HG03354 (cell line): ENCODE data around the gene TSPAN13.

ENCODE experiments used
- ATAC-seq: cut with Tn5 transposase; IDR thresholded peaks from one replicate; pipeline ENCODE4 v1.9.1; 2021; ENCODE audit warnings: mild to moderate bottlenecking; ENCODE audit not compliant: unreplicated experiment, poor library complexity, severe bottlenecking

TSPAN13 gene

GRCh38 chr7:16753102-16753931 lies at the start of gene TSPAN13:
Gene TSPAN13 (plus strand): TSS chr7:16753755. CDS start chr7:16753968, 213 bp downstream.
- peak; percentile 67 for ATAC-seq

- ATAC-seq, result no peak
Measured at GRCh38 chr7:16708511-16708910, 45.0 kb upstream of the TSPAN13 start.

- no peak for ATAC-seq
Measured at GRCh38 chr7:16708980-16709379, 44.6 kb upstream of the TSPAN13 start.

GRCh38 chr7:16710651-16711050 lies 42.9 kb upstream of the TSPAN13 start:
- ATAC-seq, result no peak

- no peak for ATAC-seq
Measured at GRCh38 chr7:16711730-16712129, 41.8 kb upstream of the TSPAN13 start.

GRCh38 chr7:16712916-16713315 lies 40.6 kb upstream of the TSPAN13 start:
- no peak for ATAC-seq

- ATAC-seq, result no peak
Measured at GRCh38 chr7:16715928-16716327, 37.6 kb upstream of the TSPAN13 start.

- no peak for ATAC-seq
Measured at GRCh38 chr7:16718111-16718656, 35.4 kb upstream of the TSPAN13 start.

- no peak for ATAC-seq
Measured at GRCh38 chr7:16719699-16720098, 33.9 kb upstream of the TSPAN13 start.

GRCh38 chr7:16721541-16721940 lies 32.0 kb upstream of the TSPAN13 start:
- ATAC-seq, result no peak

- no peak for ATAC-seq
Measured at GRCh38 chr7:16724344-16724743, 29.2 kb upstream of the TSPAN13 start.

GRCh38 chr7:16726189-16726588 lies 27.4 kb upstream of the TSPAN13 start:
- ATAC-seq, result no peak

GRCh38 chr7:16727736-16728135 lies 25.8 kb upstream of the TSPAN13 start:
- no peak for ATAC-seq

GRCh38 chr7:16728811-16729210 lies 24.7 kb upstream of the TSPAN13 start:
- no peak for ATAC-seq

- ATAC-seq, result no peak
Measured at GRCh38 chr7:16729541-16729940, 24.0 kb upstream of the TSPAN13 start.

GRCh38 chr7:16730937-16731336 lies 22.6 kb upstream of the TSPAN13 start:
- no peak for ATAC-seq

- ATAC-seq, result no peak
Measured at GRCh38 chr7:16732828-16733227, 20.7 kb upstream of the TSPAN13 start.

GRCh38 chr7:16734148-16734726 lies 19.3 kb upstream of the TSPAN13 start:
- ATAC-seq, result no peak

- no peak for ATAC-seq
Measured at GRCh38 chr7:16735020-16735419, 18.5 kb upstream of the TSPAN13 start.

GRCh38 chr7:16738011-16738688 lies 15.4 kb upstream of the TSPAN13 start:
- no peak for ATAC-seq
